K562 (cell line): ENCODE measurements around the gene MRPL32. TPM values are rescaled to one million over a fixed set of nuclear protein-coding genes. Genes with fewer than 3 reads are reported as not detected.

Experiments used
- ATAC-seq: fragments of 200-7000 bp; cut with Tn5 transposase; 3 replicates; pipeline ENCODE4 v1.9.1; 2020; ENCODE audit warnings: moderate library complexity
- BruUV-seq: library from RNA; stranded (reverse); fragments of 400-500 nt; replicated peaks from 2 replicates; lab custom pipeline; 2021; lab: Mats Ljungman, UMichigan
- CTCF ChIA-PET: fragments of 300-600 bp; formaldehyde crosslinking; extraction: SDS; loops from one replicate; lab custom pipeline; 2021; ENCODE audit warnings: low intra/inter-chr PET ratio; lab: Yijun Ruan, JAX
- POLR2A ChIA-PET: fragments of 300-600, 350-650 bp; sonication (Branson Sonifier 250); formaldehyde crosslinking; extraction: SDS; loops from one replicate; lab custom pipeline; 2021; ENCODE audit warnings: antibody characterized with exemption, inconsistent platforms; lab: Yijun Ruan, JAX
- DNase-seq, 4 experiments: peaks; one replicate each; pipeline versions ENCODE4 v3.0.0 to v3.0.0-alpha.2; 2011 to 2018; ENCODE audit warnings: low spot score in 3 of 4, mixed read lengths in 3 of 4; ENCODE audit errors: extremely low read depth in 1 of 4
- FAIRE-seq: peaks from 2 replicates; lab custom pipeline; 2011; peaks lifted over from hg19 to GRCh38; lab: Jason Lieb, UNC
- H2AFZ ChIP-seq: 2 replicates; pipeline ENCODE4 v1.6.0; 2011; ENCODE audit warnings: low read depth, low read length, control low read depth, inconsistent platforms
- H3K27ac ChIP-seq: fragments of 200-600 bp; 3 replicates; pipeline ENCODE4 v1.8.0; 2011; ENCODE audit warnings: low read depth, mild to moderate bottlenecking, control low read depth, inconsistent platforms, low read length, moderate library complexity, mixed read lengths; ENCODE audit errors: extremely low read depth
- H3K27me3 ChIP-seq, 2 experiments: fragments of 300-600 bp in 1 of 2; 2 replicates in 1 of 2; 3 replicates in 1 of 2; pipeline versions ENCODE4 v1.6.0 to v1.8.0; 2011; ENCODE audit warnings: inconsistent platforms in 2 of 2, low read length in 2 of 2, mild to moderate bottlenecking in 1 of 2, mixed read lengths in 1 of 2, moderate library complexity in 1 of 2; ENCODE audit not compliant: control insufficient read depth in 2 of 2, insufficient read depth in 2 of 2
- H3K36me3 ChIP-seq: fragments of 300-600 bp; 3 replicates; pipeline ENCODE4 v1.8.0; 2011; ENCODE audit warnings: mild to moderate bottlenecking, low read length, inconsistent platforms; ENCODE audit not compliant: control insufficient read depth, insufficient read depth
- H3K4me1 ChIP-seq, 2 experiments: fragments of 200-600 bp in 1 of 2; replicated peaks in 1 of 2; 2 replicates in 1 of 2; 3 replicates in 1 of 2; pipeline versions ENCODE4 v1.5.1 to v1.8.0; 2011; ENCODE audit warnings: inconsistent platforms in 2 of 2, low read length in 2 of 2, mild to moderate bottlenecking in 1 of 2, mixed read lengths in 1 of 2, moderate library complexity in 1 of 2; ENCODE audit not compliant: control insufficient read depth in 2 of 2, insufficient read depth in 2 of 2
- H3K4me2 ChIP-seq: 2 replicates; pipeline ENCODE4 v1.6.1; 2011; ENCODE audit warnings: low read length, control low read depth, inconsistent platforms, mixed read lengths; ENCODE audit not compliant: insufficient read depth
- H3K4me3 ChIP-seq: fragments of 200-600 bp; sonication (generic), shearing (Covaris generic); 2 replicates; pipeline ENCODE4 v1.5.1; 2016; ENCODE audit warnings: control low read depth, inconsistent platforms
- H3K79me2 ChIP-seq: fragments of 200-600 bp; 3 replicates; pipeline ENCODE4 v1.8.0; 2011; ENCODE audit warnings: low read length, inconsistent platforms; ENCODE audit not compliant: control insufficient read depth, insufficient read depth
- H3K9ac ChIP-seq, 2 experiments: 2 replicates each; pipeline versions ENCODE4 v1.6.0 to v1.6.1; 2011; ENCODE audit warnings: low read depth in 2 of 2, low read length in 2 of 2, control low read depth in 1 of 2, inconsistent platforms in 1 of 2, mild to moderate bottlenecking in 1 of 2, mixed read lengths in 1 of 2; ENCODE audit not compliant: insufficient read depth in 1 of 2
- H3K9me1 ChIP-seq: one replicate; pipeline ENCODE4 v1.6.0; 2011; ENCODE audit warnings: inconsistent platforms, mild to moderate bottlenecking, low read length, moderate library complexity; ENCODE audit not compliant: control insufficient read depth, insufficient read depth
- H3K9me3 ChIP-seq: replicated peaks from 2 replicates; pipeline ENCODE4 v1.5.1; 2011; ENCODE audit warnings: low read depth, low read length, inconsistent platforms; ENCODE audit not compliant: control insufficient read depth, insufficient read depth
- H4K20me1 ChIP-seq: replicated peaks from 2 replicates; pipeline ENCODE4 v1.6.1; 2011; ENCODE audit warnings: low read length, inconsistent platforms, mixed read lengths; ENCODE audit not compliant: control insufficient read depth, insufficient read depth
- HDAC6 ChIP-seq: IDR thresholded peaks from 2 replicates; pipeline ENCODE4 v1.6.1; 2012; ENCODE audit warnings: low read depth, mild to moderate bottlenecking, control low read depth, inconsistent platforms, low read length, moderate library complexity
- KLF10 ChIP-seq: fragments of 250-450 bp; sonication (Bioruptor Pico); IDR thresholded peaks from 2 replicates; pipeline ENCODE4 v1.6.1; 2021; ENCODE audit warnings: matching md5 sums
- POLR2B ChIP-seq: fragments of 450-650 bp; IDR thresholded peaks from 2 replicates; pipeline ENCODE4 v1.6.1; 2018; ENCODE audit warnings: low read depth; ENCODE audit not compliant: partially characterized antibody
- ZNF239 ChIP-seq: fragments of 250-450 bp; sonication (Bioruptor Pico); IDR thresholded peaks from 2 replicates; pipeline ENCODE4 v1.4.0; 2020; ENCODE audit warnings: mild to moderate bottlenecking
- ZNF766 ChIP-seq: fragments of 200-800 bp; sonication (Bioruptor generic); conservative IDR thresholded peaks from 2 replicates; pipeline ENCODE4 v1.6.1; 2016; ENCODE audit warnings: missing genetic modification characterization, missing compliant biosample characterization
- ZNF785 ChIP-seq: fragments of 250-450 bp; sonication (Bioruptor Pico); IDR thresholded peaks from 2 replicates; pipeline ENCODE4 v1.4.0; 2020; ENCODE audit warnings: mild to moderate bottlenecking
- ZSCAN29 ChIP-seq: fragments of 450-650 bp; IDR thresholded peaks from 2 replicates; pipeline ENCODE4 v1.6.1; 2017
- in situ Hi-C: fragments of 300-500 bp; cut with MboI; formaldehyde crosslinking; loops from 4 replicates; pipeline ENCODE4 v1.15.0; 2018; ENCODE audit warnings: inconsistent platforms, mixed read lengths
- intact Hi-C: fragments of 100-400 bp; cut with micrococcal nuclease; formaldehyde crosslinking; loops from 2 replicates; pipeline ENCODE4 v1.14.2; 2022
- polyA plus RNA-seq, 8 experiments: library from polyadenylated mRNA; depleted of rRNA in 4 of 8; stranded (reverse) in 5 of 8; unstranded in 3 of 8; fragments of >200 nt; fragmentation: Nextera tagmentation in 2 of 8; fragmentation: Illumina TruSeq in 1 of 8; extraction: Ambion mirVana in 2 of 8; extraction: Trizol in 1 of 8; gene quantifications; 2 replicates each; pipeline versions ENCODE4 v1.2.1 to v1.2.3, GENCODE V29; 2011 to 2014; ENCODE audit warnings: inconsistent platforms in 1 of 8, missing spikeins in 1 of 8
- total RNA-seq, 7 experiments: library from RNA; depleted of rRNA in 6 of 7; stranded (reverse); fragments of >200 nt in 6 of 7; fragmentation: Illumina TruSeq in 2 of 7; extraction: Trizol in 2 of 7; gene quantifications; 2 replicates each; pipeline versions ENCODE4 v1.2.1 to v1.2.3, GENCODE V29; 2011 to 2021; ENCODE audit warnings: low replicate concordance in 1 of 7
- TF ChIP-seq, protein P1 (sequence below): sonication (generic); formaldehyde crosslinking; IDR thresholded peaks from 2 replicates; pipeline ENCODE4 v1.8.0; 2023; ENCODE audit warnings: mild to moderate bottlenecking, missing genetic modification reagents
- TF ChIP-seq, protein P2 (sequence below), 2 experiments: fragments of 450-650 bp in 1 of 2; sonication (generic) in 1 of 2; formaldehyde crosslinking in 1 of 2; IDR thresholded peaks in 1 of 2; conservative IDR thresholded peaks in 1 of 2; 2 replicates each; pipeline versions ENCODE4 v1.6.1 to v1.8.1; 2016 to 2023; ENCODE audit warnings: mild to moderate bottlenecking in 2 of 2, moderate library complexity in 2 of 2, inconsistent platforms in 1 of 2, missing genetic modification reagents in 1 of 2
- TF ChIP-seq, protein P3 (sequence below): fragments of 250-450 bp; sonication (Bioruptor Pico); IDR thresholded peaks from 2 replicates; pipeline ENCODE4 v1.8.0; 2022; ENCODE audit warnings: moderate library complexity, mild to moderate bottlenecking, inconsistent platforms
- TF ChIP-seq, protein P4 (sequence below), 2 experiments: fragments of 450-650 bp; conservative IDR thresholded peaks; 2 replicates each; pipeline ENCODE4 v1.6.1; 2017; ENCODE audit warnings: mild to moderate bottlenecking in 2 of 2, moderate library complexity in 2 of 2
- TF ChIP-seq, protein P5 (sequence below): fragments of 250-450 bp; sonication (Bioruptor Pico); IDR thresholded peaks from 2 replicates; pipeline ENCODE4 v1.5.0; 2021; ENCODE audit warnings: mild to moderate bottlenecking, borderline replicate concordance

Gene MRPL32
- total and polyA plus RNA-seq, 9 of the 15 experiments (the other 6 are each of a cell fraction or from before 2014, with no cell fraction given): 75.5 to 351 (median 138) TPM

DNA sequence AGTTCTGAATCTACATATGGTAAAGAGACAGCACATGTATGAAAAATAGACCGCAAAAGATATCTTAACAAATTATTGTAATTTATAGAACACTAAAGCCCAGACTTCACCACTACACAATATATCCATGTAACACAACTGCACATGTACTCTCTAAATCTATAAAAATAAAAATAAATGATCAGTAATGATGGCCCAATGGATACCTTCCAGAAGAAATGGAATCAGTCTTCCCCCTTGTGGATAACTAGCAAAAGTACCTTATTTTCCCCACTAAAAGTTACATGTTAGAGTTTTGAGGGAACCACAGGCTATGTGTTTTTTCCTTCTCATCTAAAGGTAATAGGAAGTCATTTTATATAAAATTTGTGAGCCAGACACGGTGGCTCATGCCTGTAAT lies 46.0 kb upstream of the MRPL32 start (continued):
- TF ChIP-seq, protein P1, sequence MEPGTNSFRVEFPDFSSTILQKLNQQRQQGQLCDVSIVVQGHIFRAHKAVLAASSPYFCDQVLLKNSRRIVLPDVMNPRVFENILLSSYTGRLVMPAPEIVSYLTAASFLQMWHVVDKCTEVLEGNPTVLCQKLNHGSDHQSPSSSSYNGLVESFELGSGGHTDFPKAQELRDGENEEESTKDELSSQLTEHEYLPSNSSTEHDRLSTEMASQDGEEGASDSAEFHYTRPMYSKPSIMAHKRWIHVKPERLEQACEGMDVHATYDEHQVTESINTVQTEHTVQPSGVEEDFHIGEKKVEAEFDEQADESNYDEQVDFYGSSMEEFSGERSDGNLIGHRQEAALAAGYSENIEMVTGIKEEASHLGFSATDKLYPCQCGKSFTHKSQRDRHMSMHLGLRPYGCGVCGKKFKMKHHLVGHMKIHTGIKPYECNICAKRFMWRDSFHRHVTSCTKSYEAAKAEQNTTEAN (CRISPR knock-in tag): no peak
- no peak for TF ChIP-seq ZSCAN29

DNA sequence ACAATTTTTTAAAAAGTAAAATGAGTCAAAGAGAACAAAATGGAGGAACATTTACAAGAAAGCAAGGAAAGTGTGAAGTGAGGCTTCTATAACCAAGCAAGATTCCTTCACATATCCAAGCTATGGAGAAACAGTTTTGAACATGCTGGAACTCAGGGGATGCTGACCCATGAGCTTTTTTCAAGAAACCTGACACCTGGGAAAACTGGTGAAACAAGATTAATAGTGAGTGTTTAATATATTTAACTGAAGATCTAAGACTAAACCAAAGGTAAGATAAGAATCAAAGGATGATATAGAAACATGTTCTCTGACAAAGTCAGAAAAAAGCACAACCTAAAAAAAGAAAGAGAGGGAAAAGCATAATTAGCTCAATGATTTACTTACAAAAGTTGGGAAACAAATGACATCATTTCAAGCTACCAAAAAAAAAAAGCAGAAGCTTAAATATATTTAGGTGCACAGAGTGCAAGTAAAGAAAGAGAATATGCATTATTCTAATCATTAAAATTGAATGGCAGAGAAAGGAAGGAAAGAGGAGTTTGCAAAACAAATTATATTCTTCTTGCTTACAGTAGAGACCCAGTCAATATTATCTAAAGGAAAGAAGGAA lies 45.2 kb upstream of the MRPL32 start:
- H3K4me1 ChIP-seq: peaks cover 3 to 27% of the 10 kb centered on the region in 2 experiments; a peak in 2 of 5 replicates
- H3K9me1 ChIP-seq: no peaks in the 10 kb centered on the region
- no peak overlapping the region for H3K9ac ChIP-seq
- no peaks in the 10 kb centered on the region for H3K27me3 ChIP-seq
- TF ChIP-seq ZNF785 (CRISPR knock-in tag) (no peak), POLR2B (no peak), HDAC6 (no peak), ZNF766 (no peak), ZNF239 (CRISPR knock-in tag) (no peak), KLF10 (CRISPR knock-in tag) (no peak)
- TF ChIP-seq, protein P2, sequence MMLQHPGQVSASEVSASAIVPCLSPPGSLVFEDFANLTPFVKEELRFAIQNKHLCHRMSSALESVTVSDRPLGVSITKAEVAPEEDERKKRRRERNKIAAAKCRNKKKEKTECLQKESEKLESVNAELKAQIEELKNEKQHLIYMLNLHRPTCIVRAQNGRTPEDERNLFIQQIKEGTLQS (IDR thresholded peaks at IDR 0.05): 0 out of 2 replicates have a peak, but pooled peaks have one; percentile 21
- TF ChIP-seq, protein P2 (CRISPR knock-in tag; conservative IDR thresholded peaks at IDR 0.05): no peak
- TF ChIP-seq, protein P3, sequence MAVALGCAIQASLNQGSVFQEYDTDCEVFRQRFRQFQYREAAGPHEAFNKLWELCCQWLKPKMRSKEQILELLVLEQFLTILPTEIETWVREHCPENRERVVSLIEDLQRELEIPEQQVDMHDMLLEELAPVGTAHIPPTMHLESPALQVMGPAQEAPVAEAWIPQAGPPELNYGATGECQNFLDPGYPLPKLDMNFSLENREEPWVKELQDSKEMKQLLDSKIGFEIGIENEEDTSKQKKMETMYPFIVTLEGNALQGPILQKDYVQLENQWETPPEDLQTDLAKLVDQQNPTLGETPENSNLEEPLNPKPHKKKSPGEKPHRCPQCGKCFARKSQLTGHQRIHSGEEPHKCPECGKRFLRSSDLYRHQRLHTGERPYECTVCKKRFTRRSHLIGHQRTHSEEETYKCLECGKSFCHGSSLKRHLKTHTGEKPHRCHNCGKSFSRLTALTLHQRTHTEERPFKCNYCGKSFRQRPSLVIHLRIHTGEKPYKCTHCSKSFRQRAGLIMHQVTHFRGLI (CRISPR knock-in tag): no peak
- TF ChIP-seq, protein P4, sequence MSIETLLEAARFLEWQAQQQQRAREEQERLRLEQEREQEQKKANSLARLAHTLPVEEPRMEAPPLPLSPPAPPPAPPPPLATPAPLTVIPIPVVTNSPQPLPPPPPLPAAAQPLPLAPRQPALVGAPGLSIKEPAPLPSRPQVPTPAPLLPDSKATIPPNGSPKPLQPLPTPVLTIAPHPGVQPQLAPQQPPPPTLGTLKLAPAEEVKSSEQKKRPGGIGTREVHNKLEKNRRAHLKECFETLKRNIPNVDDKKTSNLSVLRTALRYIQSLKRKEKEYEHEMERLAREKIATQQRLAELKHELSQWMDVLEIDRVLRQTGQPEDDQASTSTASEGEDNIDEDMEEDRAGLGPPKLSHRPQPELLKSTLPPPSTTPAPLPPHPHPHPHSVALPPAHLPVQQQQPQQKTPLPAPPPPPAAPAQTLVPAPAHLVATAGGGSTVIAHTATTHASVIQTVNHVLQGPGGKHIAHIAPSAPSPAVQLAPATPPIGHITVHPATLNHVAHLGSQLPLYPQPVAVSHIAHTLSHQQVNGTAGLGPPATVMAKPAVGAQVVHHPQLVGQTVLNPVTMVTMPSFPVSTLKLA (conservative IDR thresholded peaks at IDR 0.05): 0 out of 4 replicates have a peak, but pooled peaks of 1 of the 2 experiments have one; percentile 24
- TF ChIP-seq, protein P5, sequence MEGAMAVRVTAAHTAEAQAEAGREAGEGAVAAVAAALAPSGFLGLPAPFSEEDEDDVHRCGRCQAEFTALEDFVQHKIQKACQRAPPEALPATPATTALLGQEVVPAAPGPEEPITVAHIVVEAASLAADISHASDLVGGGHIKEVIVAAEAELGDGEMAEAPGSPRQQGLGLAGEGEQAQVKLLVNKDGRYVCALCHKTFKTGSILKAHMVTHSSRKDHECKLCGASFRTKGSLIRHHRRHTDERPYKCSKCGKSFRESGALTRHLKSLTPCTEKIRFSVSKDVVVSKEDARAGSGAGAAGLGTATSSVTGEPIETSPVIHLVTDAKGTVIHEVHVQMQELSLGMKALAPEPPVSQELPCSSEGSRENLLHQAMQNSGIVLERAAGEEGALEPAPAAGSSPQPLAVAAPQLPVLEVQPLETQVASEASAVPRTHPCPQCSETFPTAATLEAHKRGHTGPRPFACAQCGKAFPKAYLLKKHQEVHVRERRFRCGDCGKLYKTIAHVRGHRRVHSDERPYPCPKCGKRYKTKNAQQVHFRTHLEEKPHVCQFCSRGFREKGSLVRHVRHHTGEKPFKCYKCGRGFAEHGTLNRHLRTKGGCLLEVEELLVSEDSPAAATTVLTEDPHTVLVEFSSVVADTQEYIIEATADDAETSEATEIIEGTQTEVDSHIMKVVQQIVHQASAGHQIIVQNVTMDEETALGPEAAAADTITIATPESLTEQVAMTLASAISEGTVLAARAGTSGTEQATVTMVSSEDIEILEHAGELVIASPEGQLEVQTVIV (CRISPR knock-in tag): no peak
- no peaks in the 10 kb centered on the region for H3K9me3 ChIP-seq
- intact Hi-C loops: no loop called here
- CTCF ChIA-PET: no interaction called here
- H2AFZ ChIP-seq: 0 out of 2 replicates have a peak overlapping the region, but pooled peaks have one; percentile 74
- no peaks in the 10 kb centered on the region for H3K36me3 ChIP-seq
- ATAC-seq (no peak), DNase-seq (no peak), FAIRE-seq (peak; percentile 23)
- H3K4me2 ChIP-seq: no peak overlapping the region
- BruUV-seq: no TSS peak
- H3K79me2 ChIP-seq: no peaks in the 10 kb centered on the region
- no peaks in the 10 kb centered on the region for H4K20me1 ChIP-seq
- POLR2A ChIA-PET: interaction anchor here (1.4 kb wide), 1 partner anchor 45 kb away, joined by 6 read pairs; the partner anchor contains the start of genes MRPL32 and PSMA2
- in situ Hi-C loops: no loop called here
- H3K4me3 ChIP-seq: no peak overlapping the region
- H3K27ac ChIP-seq: no peak overlapping the region
